H9 (cell line): ENCODE data around the gene BICRAL. TPM values are rescaled to one million over a fixed set of nuclear protein-coding genes. Genes with fewer than 3 reads are reported as not detected.

Experiments
- DNase-seq: peaks from one replicate; pipeline ENCODE4 v3.0.0-alpha.2; 2017
- H2AFZ ChIP-seq: one replicate; pipeline ENCODE4 v1.6.1; 2013; ENCODE audit warnings: mild to moderate bottlenecking, low read length, control low read depth, moderate library complexity
- H2AK5ac ChIP-seq: 2 replicates; pipeline ENCODE4 v1.6.1; 2013; ENCODE audit warnings: low read length, control low read depth, mixed read lengths; ENCODE audit not compliant: insufficient read length
- H2BK120ac ChIP-seq: one replicate; pipeline ENCODE4 v1.6.1; 2013; ENCODE audit warnings: low read depth, mild to moderate bottlenecking, low read length, control low read depth, inconsistent platforms; ENCODE audit not compliant: poor library complexity, severe bottlenecking
- H2BK12ac ChIP-seq: 2 replicates; pipeline ENCODE4 v1.6.1; 2013; ENCODE audit warnings: low read length, control low read depth, mixed read lengths, low read depth; ENCODE audit not compliant: insufficient read length
- H2BK15ac ChIP-seq: 2 replicates; pipeline ENCODE4 v1.6.1; 2013; ENCODE audit warnings: low read depth, low read length, control low read depth
- H2BK20ac ChIP-seq: one replicate; pipeline ENCODE4 v1.6.1; 2013; ENCODE audit warnings: low read depth, mild to moderate bottlenecking, low read length, control low read depth, inconsistent platforms; ENCODE audit not compliant: poor library complexity, severe bottlenecking
- H2BK5ac ChIP-seq: 2 replicates; pipeline ENCODE4 v1.6.1; 2013; ENCODE audit warnings: low read length, control low read depth, mixed read lengths; ENCODE audit not compliant: insufficient read length
- H3K14ac ChIP-seq: 2 replicates; pipeline ENCODE4 v1.6.1; 2013; ENCODE audit warnings: low read length, control low read depth; ENCODE audit not compliant: insufficient read depth
- H3K18ac ChIP-seq: 2 replicates; pipeline ENCODE4 v1.6.1; 2013; ENCODE audit warnings: low read depth, mild to moderate bottlenecking, mixed read lengths, low read length, control low read depth; ENCODE audit not compliant: insufficient read length
- H3K23ac ChIP-seq: 2 replicates; pipeline ENCODE4 v1.6.1; 2013; ENCODE audit warnings: low read length, control low read depth, mixed read lengths, low read depth; ENCODE audit not compliant: insufficient read length
- H3K23me2 ChIP-seq: 2 replicates; pipeline ENCODE4 v1.6.1; 2013; ENCODE audit warnings: low read depth, mild to moderate bottlenecking, mixed read lengths, low read length, control low read depth; ENCODE audit not compliant: insufficient read length, poor library complexity, severe bottlenecking
- H3K27ac ChIP-seq: 2 replicates; pipeline ENCODE4 v1.5.1; 2013; ENCODE audit warnings: low read length, control low read depth, mixed read lengths, low read depth; ENCODE audit not compliant: insufficient read length
- H3K27me3 ChIP-seq: 2 replicates; pipeline ENCODE4 v1.6.1; 2013; ENCODE audit warnings: low read length, control low read depth, inconsistent platforms; ENCODE audit not compliant: insufficient read depth
- H3K4ac ChIP-seq: 2 replicates; pipeline ENCODE4 v1.6.1; 2013; ENCODE audit warnings: low read depth, mild to moderate bottlenecking, control low read depth, inconsistent platforms, low read length, moderate library complexity
- H3K4me1 ChIP-seq: 2 replicates; pipeline ENCODE4 v1.6.1; 2013; ENCODE audit warnings: low read length, control low read depth, inconsistent platforms; ENCODE audit not compliant: insufficient read depth
- H3K4me2 ChIP-seq: 2 replicates; pipeline ENCODE4 v1.6.1; 2013; ENCODE audit warnings: low read length, control low read depth, mixed read lengths; ENCODE audit not compliant: insufficient read length, insufficient read depth
- H3K56ac ChIP-seq: 2 replicates; pipeline ENCODE4 v1.6.1; 2013; ENCODE audit warnings: low read depth, mild to moderate bottlenecking, mixed read lengths, low read length, control low read depth; ENCODE audit not compliant: insufficient read length
- H3K79me1 ChIP-seq: 2 replicates; pipeline ENCODE4 v1.6.1; 2013; ENCODE audit warnings: low read depth, mild to moderate bottlenecking, moderate library complexity, low read length, control low read depth, inconsistent platforms; ENCODE audit not compliant: insufficient read depth, poor library complexity, severe bottlenecking
- H3K79me2 ChIP-seq: 2 replicates; pipeline ENCODE4 v1.6.1; 2013; ENCODE audit warnings: low read length, control low read depth, inconsistent platforms; ENCODE audit not compliant: insufficient read depth
- H3K9ac ChIP-seq: 2 replicates; pipeline ENCODE4 v1.6.1; 2013; ENCODE audit warnings: low read length, control low read depth, mixed read lengths; ENCODE audit not compliant: insufficient read length; ENCODE audit errors: extremely low read depth
- H3K9me3 ChIP-seq: one replicate; pipeline ENCODE4 v1.6.1; 2013; ENCODE audit warnings: low read depth, low read length, inconsistent platforms; ENCODE audit not compliant: control insufficient read depth
- H3T11ph ChIP-seq: one replicate; pipeline ENCODE4 v1.6.1; 2013; ENCODE audit warnings: mild to moderate bottlenecking, low read length, control low read depth, inconsistent platforms
- H4K20me1 ChIP-seq: one replicate; pipeline ENCODE4 v1.6.1; 2013; ENCODE audit not compliant: control insufficient read depth, insufficient read length, insufficient read depth
- H4K5ac ChIP-seq: 2 replicates; pipeline ENCODE4 v1.6.1; 2013; ENCODE audit warnings: low read depth, mild to moderate bottlenecking, mixed read lengths, low read length, control low read depth; ENCODE audit not compliant: insufficient read length
- H4K8ac ChIP-seq: replicated peaks from 2 replicates; pipeline ENCODE4 v1.6.1; 2013; ENCODE audit warnings: low read length, control low read depth, mixed read lengths, low read depth; ENCODE audit not compliant: insufficient read length
- H4K91ac ChIP-seq: 2 replicates; pipeline ENCODE4 v1.6.1; 2013; ENCODE audit warnings: low read depth, mild to moderate bottlenecking, moderate library complexity, mixed read lengths, low read length, control low read depth; ENCODE audit not compliant: insufficient read length
- H3K27ac Mint-ChIP-seq, 3 experiments: 2 replicates in 2 of 3; 3 replicates in 1 of 3; pipeline ENCODE4 v1.8.0; 2020 to 2021; ENCODE audit warnings: mixed read lengths in 3 of 3, mild to moderate bottlenecking in 1 of 3, moderate library complexity in 1 of 3
- H3K27me3 Mint-ChIP-seq: 2 replicates; pipeline ENCODE4 v1.8.0; 2021; ENCODE audit warnings: low read depth, mild to moderate bottlenecking, moderate library complexity, mixed read lengths
- H3K36me3 Mint-ChIP-seq, 3 experiments: 2 replicates in 2 of 3; 3 replicates in 1 of 3; pipeline ENCODE4 v1.8.0; 2020 to 2021; ENCODE audit warnings: low read depth in 3 of 3, mixed read lengths in 3 of 3; ENCODE audit not compliant: insufficient read depth in 1 of 3
- H3K4me1 Mint-ChIP-seq, 2 experiments: 2 replicates each; pipeline ENCODE4 v1.8.0; 2020; ENCODE audit warnings: mixed read lengths in 2 of 2
- H3K4me3 Mint-ChIP-seq, 2 experiments: 2 replicates in 1 of 2; 3 replicates in 1 of 2; pipeline ENCODE4 v1.8.0; 2020 to 2021; ENCODE audit warnings: mild to moderate bottlenecking in 2 of 2, mixed read lengths in 2 of 2, moderate library complexity in 1 of 2
- H3K9me3 Mint-ChIP-seq, 2 experiments: 2 replicates in 1 of 2; 3 replicates in 1 of 2; pipeline ENCODE4 v1.8.0; 2020; ENCODE audit warnings: mild to moderate bottlenecking in 2 of 2, mixed read lengths in 2 of 2, moderate library complexity in 1 of 2
- CTCF ChIP-seq: fragments of 200-600 bp; sonication (generic); conservative IDR thresholded peaks from 3 replicates; pipeline ENCODE4 v1.8.0; 2021; ENCODE audit warnings: antibody characterized with exemption, mild to moderate bottlenecking
- whole genome bisulfite sequencing: extraction: QIAGEN DNeasy Blood & Tissue Kit; methylation state at CpG from one replicate; pipeline ENCODE4 v1.1.7; 2013; ENCODE audit warnings: missing lambda C conversion rate, low lambda C conversion rate, mixed read lengths; ENCODE audit not compliant: insufficient read length; ENCODE audit errors: extremely low coverage; 5-methylcytosine and 5-hydroxymethylcytosine counted together
- total RNA-seq: library from RNA; stranded (reverse); gene quantifications from 2 replicates; pipeline ENCODE4 v1.2.1, GENCODE V29; 2021

Gene BICRAL
- total RNA-seq, 1 experiment from 2014 or later: 9.8 TPM

GRCh38 chr6:42808492-42809483, 26.9 kb downstream of the BICRAL start:
- no peaks in the 10 kb centered on the region for H3K27me3 ChIP-seq
- H2BK5ac ChIP-seq: no peak overlapping the region
- H3K79me1 ChIP-seq: no peaks in the 10 kb centered on the region
- WGBS: no CpG with 5 or more reads among the region's 11 CpGs
- no peak for DNase-seq
- H3K9me3 ChIP-seq: no peaks in the 10 kb centered on the region
- H4K91ac ChIP-seq: no peak overlapping the region
- no peak overlapping the region for H4K5ac ChIP-seq
- no peaks in the 10 kb centered on the region for H3K27me3 Mint-ChIP-seq
- H2AFZ ChIP-seq: no peak overlapping the region
- H3K79me2 ChIP-seq: no peaks in the 10 kb centered on the region
- no peak overlapping the region for H4K8ac ChIP-seq
- H2BK12ac ChIP-seq: no peak overlapping the region
- H2BK20ac ChIP-seq: no peak overlapping the region
- H3K4me3 Mint-ChIP-seq: no peak overlapping the region
- no peaks in the 10 kb centered on the region for H3K4me1 ChIP-seq
- no peaks in the 10 kb centered on the region for H3K9me3 Mint-ChIP-seq
- no peak overlapping the region for H3K23ac ChIP-seq
- H3K36me3 Mint-ChIP-seq: no peaks in the 10 kb centered on the region
- H3K4me2 ChIP-seq: no peak overlapping the region
- H3K27ac Mint-ChIP-seq: peak overlapping the region in 2 of 3 experiments; percentile 21 to 67; a peak in 2 of 7 replicates
- H2BK15ac ChIP-seq: no peak overlapping the region
- no peaks in the 10 kb centered on the region for H3K23me2 ChIP-seq
- no peak overlapping the region for H3K18ac ChIP-seq
- no peak overlapping the region for H3K14ac ChIP-seq
- no peak overlapping the region for H2BK120ac ChIP-seq
- H3K27ac ChIP-seq: no peak overlapping the region
- H3K4me1 Mint-ChIP-seq: no peaks in the 10 kb centered on the region; a peak in 1 of 4 replicates
- H3T11ph ChIP-seq: no peak overlapping the region
- H3K9ac ChIP-seq: no peak overlapping the region
- no peaks in the 10 kb centered on the region for H4K20me1 ChIP-seq
- no peak overlapping the region for H2AK5ac ChIP-seq
- H3K4ac ChIP-seq: no peak overlapping the region
- no peak overlapping the region for H3K56ac ChIP-seq
- TF ChIP-seq CTCF: no peak
